ENCODE results near the gene NAT9.

The NAT9 gene

DNA sequence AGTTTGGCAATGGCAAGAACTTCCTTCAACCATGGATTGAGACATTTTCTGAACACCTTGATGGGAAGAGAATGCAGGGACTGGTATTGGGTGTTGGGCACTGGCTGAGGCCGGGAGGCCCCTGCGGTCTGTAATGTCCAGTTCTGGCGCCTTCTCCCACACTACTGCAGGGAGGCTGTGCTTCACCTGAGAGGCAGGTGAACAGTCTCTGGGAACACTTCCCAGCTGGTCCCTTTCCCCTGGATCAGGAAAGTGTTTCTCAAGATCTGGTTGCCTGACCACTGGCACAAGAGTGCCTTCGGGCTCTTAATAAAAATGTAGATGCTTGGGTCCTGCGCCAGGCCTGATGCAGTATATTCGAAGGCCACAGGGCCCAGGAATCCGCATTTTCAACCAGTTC, 28.5 kb upstream of the NAT9 start:
- DNase-seq, result no peak

DNA sequence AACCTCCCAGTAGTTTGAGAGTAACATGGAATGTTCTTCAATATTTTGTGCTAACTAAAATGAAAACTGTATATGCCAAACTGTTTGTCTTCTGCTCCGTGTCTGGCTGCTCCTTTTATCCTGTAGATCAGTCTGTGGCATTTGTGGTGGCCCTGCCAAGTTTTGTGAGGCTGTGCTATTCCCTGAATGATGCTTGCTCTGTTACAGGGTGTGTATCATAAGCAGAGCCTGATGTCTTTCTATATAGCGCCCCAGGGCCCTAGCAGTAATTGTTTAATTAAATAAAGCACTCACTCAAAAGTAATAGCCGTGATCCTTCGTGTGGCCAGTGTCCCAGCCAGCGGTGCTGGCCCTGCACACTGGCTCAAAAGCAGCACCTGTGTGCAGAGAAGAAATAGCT, 27.8 kb upstream of the NAT9 start:
- no peak for DNase-seq

GRCh38 chr17:74803388-74803930, 27.3 kb upstream of the NAT9 start:
- no peak for DNase-seq

GRCh38 chr17:74801896-74802295, 25.8 kb upstream of the NAT9 start:
- DNase-seq, result no peak

DNA sequence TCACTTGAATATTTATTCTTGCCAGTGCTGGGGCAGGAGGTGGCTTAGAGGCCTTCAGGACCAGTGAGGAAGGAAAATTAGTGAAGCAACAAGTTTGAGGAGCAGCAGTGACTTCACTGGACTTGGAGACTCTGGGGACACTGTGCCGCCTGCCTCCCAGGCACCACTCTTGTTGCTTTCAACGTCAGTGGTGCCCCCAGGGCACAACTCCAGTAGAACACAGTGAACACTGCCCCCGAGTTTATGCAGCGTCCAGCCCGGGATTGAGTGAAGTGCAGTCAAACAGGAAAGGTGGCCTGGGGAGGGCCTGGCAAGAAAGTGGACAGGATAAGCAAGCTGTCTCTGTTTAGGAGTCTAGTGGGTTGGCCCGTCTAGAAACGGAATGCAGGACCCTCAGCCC, 24.4 kb upstream of the NAT9 start:
- no peak for DNase-seq

- no peak for DNase-seq
Observed at GRCh38 chr17:74799097-74799496, 23.0 kb upstream of the NAT9 start.

- DNase-seq, result no peak
Observed at GRCh38 chr17:74798239-74798707, 22.1 kb upstream of the NAT9 start.

DNA sequence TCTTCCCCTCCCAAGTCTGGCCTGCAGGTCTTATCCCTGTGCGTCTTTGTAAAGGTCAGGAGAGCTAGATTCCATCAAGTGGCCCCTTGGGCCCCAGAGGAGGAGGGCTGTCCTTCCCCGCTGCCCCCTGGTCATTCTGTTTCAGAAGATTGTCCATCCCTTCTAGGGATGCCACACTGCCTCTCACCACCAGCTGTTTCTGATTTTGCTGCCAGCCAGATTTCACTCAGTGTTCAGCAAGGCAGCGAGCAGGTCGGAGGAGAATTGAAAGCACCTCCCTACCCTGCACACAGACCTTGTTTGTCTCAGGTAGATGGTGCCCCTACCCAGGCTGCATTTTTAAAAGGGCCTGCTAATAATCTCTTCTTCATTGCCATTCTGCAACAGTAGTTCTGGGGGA, 21.7 kb upstream of the NAT9 start:
- DNase-seq, result no peak

- DNase-seq, result no peak
Observed at GRCh38 chr17:74796866-74797265, 20.7 kb upstream of the NAT9 start.

GRCh38 chr17:74796211-74796610, 20.1 kb upstream of the NAT9 start:
- no peak for DNase-seq

DNA sequence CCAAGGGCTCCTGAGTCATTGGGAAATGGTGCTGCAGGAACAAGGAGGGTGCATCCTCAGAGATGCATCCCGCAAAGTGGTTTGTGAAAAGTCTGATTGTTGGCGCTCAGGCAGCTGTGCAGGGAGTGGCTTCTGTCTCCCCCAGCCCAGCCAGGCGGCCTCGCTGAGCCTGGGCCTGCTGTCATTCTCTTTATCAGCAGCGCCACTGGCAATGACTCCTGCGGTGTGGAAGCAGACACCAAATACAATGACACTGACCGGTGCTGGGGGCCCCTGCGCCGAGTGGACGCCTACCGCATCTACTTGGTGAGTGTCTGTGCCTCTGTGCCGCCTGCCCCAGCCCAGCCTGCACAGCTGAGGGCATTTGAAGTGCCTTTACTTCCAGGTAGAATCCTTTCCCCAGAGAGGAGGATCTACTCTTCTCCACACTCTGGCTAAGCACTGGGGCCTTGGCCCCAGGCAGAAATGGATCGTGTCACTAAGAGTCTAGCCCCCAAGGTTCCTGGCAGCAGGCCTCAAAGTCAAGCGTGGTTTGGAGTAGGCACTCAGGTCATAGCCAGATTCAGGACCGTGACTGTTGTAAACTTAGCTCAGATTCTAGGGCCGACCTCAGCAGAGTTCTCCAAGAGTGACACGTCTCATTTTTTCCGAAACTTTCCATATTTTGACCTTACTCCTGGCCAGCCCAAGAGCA, 19.3 kb upstream of the NAT9 start:
- DNase-seq, result no peak

DNA sequence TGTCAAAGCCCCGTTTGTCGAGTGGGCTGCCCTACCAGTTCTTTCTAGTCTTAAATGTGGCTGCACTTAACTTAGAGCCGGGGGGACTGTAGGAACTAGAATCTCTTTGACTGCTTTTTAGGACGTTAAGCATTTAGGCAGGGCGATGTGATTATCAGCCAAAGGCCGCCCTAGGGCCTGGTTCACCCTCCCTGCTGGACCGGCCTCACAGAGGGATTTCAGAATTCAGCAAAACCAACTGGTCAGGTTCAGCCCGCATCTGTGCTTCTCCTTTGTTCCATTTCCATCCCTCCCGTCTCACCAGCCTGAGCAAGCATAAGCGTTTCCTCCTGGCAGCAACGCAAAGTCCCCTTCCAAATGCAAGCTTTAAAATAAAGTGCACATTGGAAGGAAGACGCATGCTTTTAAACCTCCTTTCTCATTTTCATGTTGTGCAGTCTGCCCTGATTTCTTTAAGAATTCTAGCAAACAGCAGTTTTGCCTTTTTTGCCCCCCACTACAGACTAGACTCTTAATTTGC, 16.5 kb upstream of the NAT9 start:
- no peak for DNase-seq

GRCh38 chr17:74790161-74791058, 14.3 kb upstream of the NAT9 start:
- no peak for DNase-seq

DNA sequence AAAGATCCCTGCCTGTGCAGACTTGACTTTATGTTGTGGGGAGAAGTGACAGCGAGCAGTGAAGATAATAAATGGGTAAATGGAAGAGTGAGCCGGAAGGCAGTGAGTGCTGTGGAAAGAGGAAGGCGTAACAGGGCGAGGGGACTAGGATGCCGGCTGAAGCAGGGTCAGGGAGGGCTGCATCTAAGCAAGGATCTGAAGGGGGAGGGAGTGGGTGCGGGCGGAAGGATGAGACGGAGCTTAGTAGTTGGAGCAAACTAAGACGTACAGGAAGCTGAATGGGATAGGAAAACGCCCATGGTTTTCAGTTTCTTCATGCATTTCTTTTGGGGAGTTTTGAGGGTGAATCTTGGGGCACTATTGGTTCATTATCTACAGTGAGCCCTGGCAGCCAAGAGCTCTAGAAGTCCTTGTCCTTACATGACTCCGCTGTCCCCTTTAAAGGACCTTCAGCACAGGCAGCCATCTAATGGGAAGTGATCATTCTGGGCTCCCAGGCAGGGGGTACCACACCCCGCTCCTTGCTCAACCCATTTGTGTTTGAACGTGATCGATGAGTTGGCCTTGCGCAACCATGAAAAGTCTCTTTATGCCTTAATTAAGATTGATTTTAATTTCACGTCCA, 10.4 kb upstream of the NAT9 start:
- DNase-seq, result no peak

DNA sequence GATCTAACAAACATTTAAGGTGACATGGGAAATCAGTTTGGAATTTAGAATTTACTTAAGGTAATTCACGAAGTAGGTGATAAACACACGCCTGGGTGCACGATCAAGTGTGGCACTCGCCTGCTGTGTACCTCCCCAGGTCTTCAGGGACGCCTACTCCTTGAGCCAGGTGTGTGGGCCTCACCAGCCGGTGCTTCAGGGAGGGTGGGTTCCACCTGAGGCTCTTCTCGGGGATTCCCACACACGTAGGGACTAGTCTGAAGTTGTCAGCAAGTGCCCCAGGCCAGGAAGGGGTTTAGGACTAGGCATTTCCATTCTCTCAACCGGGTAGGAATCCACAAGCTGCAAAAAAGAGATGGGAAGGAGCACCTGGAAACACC, 9.8 kb upstream of the NAT9 start:
- DNase-seq, result no peak

GRCh38 chr17:74785096-74785980, 9.2 kb upstream of the NAT9 start:
- DNase-seq, result no peak

DNA sequence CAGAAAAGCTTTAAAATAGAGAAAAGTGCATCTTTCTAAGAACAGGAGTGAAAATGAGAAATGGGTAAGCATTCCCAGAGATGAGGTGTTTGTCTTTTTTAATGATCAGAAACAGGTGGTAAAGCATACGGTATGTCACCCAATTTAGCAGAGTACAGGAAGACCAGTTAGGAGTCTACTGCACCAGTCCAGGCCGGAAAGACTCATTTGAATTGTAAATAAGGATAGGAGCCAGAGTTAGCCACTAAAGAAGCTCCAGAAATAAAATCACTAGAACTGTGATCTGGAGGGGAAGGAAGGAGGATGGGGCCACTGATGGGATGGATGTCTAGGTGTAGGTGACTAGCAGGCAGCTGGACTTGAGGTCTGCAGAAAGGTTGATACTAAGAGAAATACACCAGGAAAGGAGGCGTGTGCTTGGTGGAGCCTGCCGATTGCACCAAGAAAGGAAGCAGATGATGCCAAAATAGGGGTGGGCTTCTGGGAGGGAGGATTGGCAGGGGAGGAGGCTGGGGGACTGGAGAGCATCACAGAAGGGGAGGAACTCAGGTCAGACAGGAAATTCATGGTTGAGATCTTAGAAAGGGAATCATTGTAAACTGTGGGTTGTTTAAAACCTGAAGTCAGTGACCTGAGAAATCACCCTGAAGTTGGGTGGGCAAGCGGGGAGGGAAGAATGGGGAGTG, 8.1 kb upstream of the NAT9 start:
- DNase-seq, result no peak

- no peak for DNase-seq
Observed at GRCh38 chr17:74782571-74782970, 6.4 kb upstream of the NAT9 start.

- peak; percentile 19 for DNase-seq
Observed at GRCh38 chr17:74780443-74781238, 4.5 kb upstream of the NAT9 start.

DNA sequence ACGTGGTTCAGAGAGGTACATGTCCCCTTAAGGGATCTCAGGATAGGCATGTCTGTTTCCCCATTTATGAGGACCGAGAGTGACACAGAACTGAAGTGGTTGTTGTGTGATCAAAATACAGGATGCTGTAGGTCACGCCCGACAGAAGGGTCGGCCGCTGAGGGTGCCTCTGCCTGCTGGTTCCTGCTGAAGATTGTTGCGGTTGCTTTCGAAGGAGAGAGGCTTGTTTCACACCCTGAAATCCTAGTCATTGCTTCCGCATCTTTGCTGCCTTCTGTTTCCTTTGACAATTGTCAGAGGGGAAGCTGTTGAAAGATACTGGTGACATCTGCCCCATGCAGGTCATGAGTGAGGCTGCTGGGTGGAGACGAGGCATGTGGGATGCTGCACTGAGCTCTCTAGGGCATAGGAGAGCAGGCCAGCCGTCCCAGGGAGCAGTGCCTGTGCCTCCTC, 3.8 kb upstream of the NAT9 start:
- DNase-seq, result peak; percentile 66

DNA sequence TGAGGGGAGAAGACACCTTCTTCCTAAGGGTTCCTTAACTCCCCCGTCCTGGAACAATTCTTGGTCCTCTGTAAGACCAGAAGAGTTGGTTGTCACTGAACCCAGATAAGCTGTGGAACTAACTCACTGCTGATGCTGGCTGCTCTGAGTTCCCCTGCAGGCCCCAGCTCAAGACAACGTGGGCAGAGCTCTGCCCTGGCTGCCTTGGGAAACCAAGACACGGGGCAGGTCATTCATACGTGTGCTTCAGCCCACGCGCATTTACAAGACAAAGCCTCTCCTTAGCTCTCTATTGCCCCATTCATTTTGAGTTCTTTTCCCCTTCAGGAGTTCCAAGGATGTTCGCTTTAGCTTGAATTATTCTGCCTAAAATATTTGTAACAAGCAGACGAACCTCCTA, 3.4 kb upstream of the NAT9 start:
- DNase-seq, result peak; percentile 26

Data from activated naive CD4-positive, alpha-beta T cell treated with Interleukin-2 at 50 U/mL for 16 hours (primary cell).